HUES48 (cell line): ENCODE data around the gene SYCP2.

Experiments used
- H3K27ac ChIP-seq: one replicate; pipeline ENCODE4 v1.7.0; 2013; ENCODE audit warnings: low read depth, low read length, inconsistent platforms
- H3K27me3 ChIP-seq: 2 replicates; pipeline ENCODE4 v1.6.1; 2013; ENCODE audit warnings: mild to moderate bottlenecking, low read length; ENCODE audit not compliant: control insufficient read depth, insufficient read depth
- H3K36me3 ChIP-seq: 2 replicates; pipeline ENCODE4 v1.6.1; 2013; ENCODE audit warnings: low read length; ENCODE audit not compliant: control insufficient read depth, insufficient read depth
- H3K4me1 ChIP-seq: 2 replicates; pipeline ENCODE4 v1.6.1; 2013; ENCODE audit warnings: mild to moderate bottlenecking, low read length; ENCODE audit not compliant: control insufficient read depth, insufficient read depth
- H3K4me3 ChIP-seq: 2 replicates; pipeline ENCODE4 v1.5.1; 2013; ENCODE audit warnings: mild to moderate bottlenecking, low read depth, low read length
- H3K9ac ChIP-seq: 2 replicates; pipeline ENCODE4 v1.6.1; 2013; ENCODE audit warnings: mild to moderate bottlenecking, low read depth, low read length, moderate library complexity
- H3K9me3 ChIP-seq: 2 replicates; pipeline ENCODE4 v1.6.1; 2013; ENCODE audit warnings: low read length; ENCODE audit not compliant: control insufficient read depth, insufficient read depth

SYCP2 gene

DNA sequence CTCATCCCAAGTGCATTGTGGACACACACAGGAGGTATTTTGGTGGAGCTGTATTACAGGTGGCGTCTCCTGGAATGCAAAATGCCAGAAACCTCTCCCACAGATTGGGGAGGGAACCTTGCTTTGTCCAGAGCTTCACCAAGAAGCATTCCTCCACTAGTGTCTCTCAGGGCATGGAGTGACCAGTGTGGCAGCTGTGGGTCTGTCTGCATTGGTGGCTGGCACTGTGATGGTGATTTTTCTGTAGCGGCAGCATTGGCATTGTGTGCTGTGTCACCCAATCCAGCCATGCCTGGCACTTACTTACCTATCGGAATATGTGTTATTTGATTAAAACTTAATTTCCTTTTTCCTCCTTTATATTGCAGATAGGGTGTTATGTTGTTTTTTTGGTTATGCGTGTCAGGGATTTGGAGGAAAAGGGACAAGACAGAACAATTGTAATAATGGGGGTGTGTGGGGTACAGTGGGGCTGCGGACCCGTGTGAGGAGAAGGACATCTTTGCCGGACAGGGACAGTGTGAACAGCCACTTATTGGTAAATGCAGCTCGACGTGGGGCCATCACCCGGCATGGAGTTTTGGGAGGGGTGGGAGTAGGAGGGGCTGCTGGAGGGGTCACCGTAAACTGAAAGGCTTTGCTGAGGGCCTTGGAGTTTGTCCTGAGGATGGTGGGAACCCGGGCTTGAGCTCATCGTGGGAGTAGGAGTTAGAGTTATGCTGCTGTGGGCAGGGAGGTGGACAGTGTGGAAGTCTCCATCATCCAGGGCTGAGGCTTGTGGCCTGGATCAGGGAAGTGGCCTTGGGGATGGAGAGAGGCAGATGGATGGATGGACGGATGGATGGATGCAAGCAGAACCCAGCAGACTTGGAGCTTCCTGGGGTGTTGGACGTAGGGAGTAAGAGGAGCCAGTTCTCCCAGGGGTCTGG lies 105.0 kb downstream of the SYCP2 start:
- no peaks in the 10 kb centered on the region for H3K9me3 ChIP-seq
- no peaks in the 10 kb centered on the region for H3K36me3 ChIP-seq
- H3K27ac ChIP-seq = no peak overlapping the region
- H3K9ac ChIP-seq = no peak overlapping the region
- H3K4me1 ChIP-seq = no peaks in the 10 kb centered on the region
- no peak overlapping the region for H3K4me3 ChIP-seq
- H3K27me3 ChIP-seq = no peaks in the 10 kb centered on the region; the same call in 1 of the 2 replicates

DNA sequence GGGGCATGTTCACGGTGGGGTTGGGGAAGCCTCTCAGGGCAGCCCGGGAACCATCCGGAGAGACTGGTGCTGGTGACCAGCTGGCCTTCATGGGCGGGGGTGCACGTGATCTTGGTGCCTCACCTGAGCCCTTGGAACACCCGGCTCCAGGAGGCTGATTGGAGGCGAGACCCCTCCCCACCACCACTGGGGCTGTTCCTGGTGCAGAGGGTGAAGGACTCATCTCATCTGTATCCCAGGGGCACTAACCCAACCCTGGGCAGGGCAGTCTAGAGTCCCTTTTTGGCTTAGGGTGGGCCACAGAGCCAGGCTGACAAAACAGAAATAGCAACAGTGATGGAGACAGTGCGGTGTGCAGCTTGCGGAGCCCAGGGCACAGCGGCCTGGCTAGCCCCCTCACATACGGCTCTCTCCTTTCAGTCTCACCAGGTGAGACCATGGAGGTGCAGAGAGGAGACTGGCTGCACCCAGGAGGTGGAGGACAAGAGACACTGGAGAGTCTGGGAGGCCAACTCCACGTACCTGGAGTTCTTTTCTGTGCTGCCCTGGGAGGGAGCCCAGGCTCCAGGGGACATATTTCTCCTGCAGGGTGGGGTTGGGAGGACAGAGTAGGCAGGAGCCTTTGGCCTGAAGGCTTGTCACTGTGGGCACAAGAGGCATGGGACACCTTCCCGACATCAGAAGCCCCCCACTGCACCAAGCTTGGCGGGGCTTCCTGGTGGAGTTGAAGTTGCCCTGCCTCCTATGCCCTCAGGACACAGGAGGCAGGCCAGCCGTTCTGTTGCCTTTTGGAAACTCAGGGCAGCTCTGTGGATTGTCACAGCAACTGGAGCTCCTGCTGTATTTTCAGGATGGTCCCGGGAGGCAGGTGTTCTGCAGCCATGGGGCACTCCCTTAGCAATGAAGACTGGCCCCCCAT lies 106.0 kb downstream of the SYCP2 start:
- Histone ChIP-seq H3K9ac (no peak overlapping the region), H3K4me1 (no peaks in the 10 kb centered on the region), H3K27ac (no peak overlapping the region), H3K36me3 (no peaks in the 10 kb centered on the region), H3K4me3 (no peak overlapping the region), H3K27me3 (no peaks in the 10 kb centered on the region; the same call in 1 of the 2 replicates), H3K9me3 (no peaks in the 10 kb centered on the region)

DNA sequence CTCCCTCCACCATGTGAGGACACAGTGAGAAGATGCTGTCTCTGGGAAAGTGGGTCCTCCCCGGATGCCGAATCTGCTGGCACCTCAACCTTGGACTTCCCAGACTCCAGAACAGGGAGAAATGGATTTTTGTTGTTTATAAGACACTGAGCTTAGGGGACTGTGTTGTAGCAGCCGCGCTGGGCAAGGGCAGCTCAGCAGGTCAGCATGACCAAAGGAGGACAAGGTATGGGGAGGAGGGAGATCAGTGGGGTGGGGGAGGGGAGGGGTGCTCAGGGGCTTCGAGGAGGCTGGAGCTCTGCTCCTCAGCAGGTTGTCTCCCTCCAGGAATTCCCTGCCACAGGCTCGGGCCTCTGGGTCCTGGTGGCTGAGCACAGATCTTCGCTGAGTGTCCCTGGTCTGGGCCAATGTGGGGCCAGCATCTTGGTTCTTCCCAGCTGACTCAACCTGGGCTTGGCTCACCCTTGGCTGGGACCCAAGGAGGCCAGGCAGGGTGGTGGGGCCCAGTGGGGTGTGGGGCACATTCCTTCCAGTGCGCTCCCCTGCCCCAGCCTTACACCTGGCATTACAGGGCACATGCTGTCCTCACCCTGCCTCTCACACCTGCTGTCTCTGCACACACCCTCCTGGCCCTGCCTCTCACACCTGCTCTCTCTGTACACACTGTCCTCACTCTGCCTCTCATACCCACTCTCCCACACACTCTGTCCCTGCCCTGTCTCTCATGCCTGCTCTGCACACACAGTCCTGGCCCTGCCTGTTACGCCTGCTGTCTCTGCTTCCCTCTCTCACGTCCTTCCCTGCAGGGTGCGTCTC lies 107.3 kb downstream of the SYCP2 start:
- Histone ChIP-seq H3K27me3 (no peaks in the 10 kb centered on the region; the same call in 1 of the 2 replicates), H3K36me3 (no peaks in the 10 kb centered on the region), H3K4me1 (no peaks in the 10 kb centered on the region), H3K27ac (no peak overlapping the region), H3K4me3 (no peak overlapping the region), H3K9me3 (no peaks in the 10 kb centered on the region), H3K9ac (no peak overlapping the region)

DNA sequence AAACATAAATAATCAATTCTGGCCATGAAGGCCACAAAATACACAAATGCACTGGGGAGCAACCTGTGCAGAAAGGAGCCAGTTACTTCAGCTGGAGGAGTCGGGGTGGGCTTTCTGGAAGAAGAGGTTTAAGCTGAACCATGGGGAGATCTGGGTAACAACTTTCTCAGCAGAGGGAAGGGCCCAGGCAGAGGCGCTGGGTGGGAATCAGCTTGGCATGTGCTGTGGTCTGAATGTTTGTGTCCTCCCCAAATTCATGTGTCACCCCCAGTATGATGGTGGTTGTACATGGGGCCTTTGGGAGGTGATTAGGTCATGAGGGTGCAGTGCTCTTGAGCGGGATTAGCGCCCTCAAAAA lies 107.9 kb downstream of the SYCP2 start:
- Histone ChIP-seq H3K4me3 (no peak overlapping the region), H3K9ac (no peak overlapping the region), H3K27me3 (no peaks in the 10 kb centered on the region; the same call in 1 of the 2 replicates)

GRCh38 chr20:59824711-59825562 lies 108.5 kb downstream of the SYCP2 start:
- Histone ChIP-seq H3K9me3 (no peaks in the 10 kb centered on the region), H3K27me3 (no peaks in the 10 kb centered on the region; the same call in 1 of the 2 replicates), H3K4me3 (no peak overlapping the region), H3K36me3 (no peaks in the 10 kb centered on the region), H3K9ac (no peak overlapping the region), H3K4me1 (no peaks in the 10 kb centered on the region), H3K27ac (no peak overlapping the region)

More for the DNA sequence above, 107.9 kb downstream of the SYCP2 start:
- H3K4me1 ChIP-seq = no peaks in the 10 kb centered on the region
- no peak overlapping the region for H3K27ac ChIP-seq
- no peaks in the 10 kb centered on the region for H3K36me3 ChIP-seq
- H3K9me3 ChIP-seq = no peaks in the 10 kb centered on the region

DNA sequence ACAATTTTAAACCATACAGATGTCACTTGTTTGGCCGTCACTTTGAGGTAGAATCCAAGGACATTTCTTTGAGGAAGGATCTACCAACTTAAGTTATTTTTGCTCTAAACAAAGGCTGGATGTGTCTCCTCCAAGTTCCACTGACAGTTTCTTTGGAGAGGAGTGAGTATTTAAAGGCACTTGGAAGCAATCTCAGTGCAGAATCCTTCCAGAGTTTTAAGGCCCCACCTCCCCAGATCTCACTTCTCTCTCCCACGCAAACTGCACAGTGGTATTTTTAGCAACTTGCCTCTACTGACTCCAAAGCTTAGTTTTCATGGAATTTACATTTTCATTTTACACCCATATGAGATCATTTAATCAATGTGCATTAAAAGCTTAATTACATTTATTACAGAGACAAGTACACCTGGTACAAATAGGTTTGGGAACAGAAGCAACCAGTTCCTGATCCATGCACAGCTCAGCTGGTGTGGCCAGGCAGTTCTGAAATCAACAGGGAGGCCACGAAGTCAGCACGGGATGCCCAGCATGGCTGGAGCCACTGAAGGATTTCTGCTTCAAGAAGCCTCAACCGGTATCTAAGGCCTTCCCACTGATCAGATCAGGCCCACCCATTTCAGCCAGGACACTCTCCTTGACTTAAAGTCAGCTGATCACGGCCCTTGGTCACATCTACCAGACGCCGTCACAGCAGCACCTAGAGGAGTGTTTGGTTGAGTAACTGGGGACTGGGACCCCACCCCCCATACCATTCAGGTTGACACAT lies 109.8 kb downstream of the SYCP2 start:
- H3K27ac ChIP-seq = no peak overlapping the region

GRCh38 chr20:59823030-59823423 lies 110.4 kb downstream of the SYCP2 start:
- no peaks in the 10 kb centered on the region for H3K9me3 ChIP-seq
- H3K27ac ChIP-seq = no peak overlapping the region
- H3K4me3 ChIP-seq = no peak overlapping the region
- H3K36me3 ChIP-seq = no peaks in the 10 kb centered on the region
- no peak overlapping the region for H3K9ac ChIP-seq
- H3K27me3 ChIP-seq = no peaks in the 10 kb centered on the region
- H3K4me1 ChIP-seq = no peaks in the 10 kb centered on the region

More for the DNA sequence above, 109.8 kb downstream of the SYCP2 start:
- Histone ChIP-seq H3K4me3 (no peak overlapping the region), H3K4me1 (no peaks in the 10 kb centered on the region), H3K36me3 (no peaks in the 10 kb centered on the region), H3K27me3 (no peaks in the 10 kb centered on the region), H3K9me3 (no peaks in the 10 kb centered on the region), H3K9ac (no peak overlapping the region)

DNA sequence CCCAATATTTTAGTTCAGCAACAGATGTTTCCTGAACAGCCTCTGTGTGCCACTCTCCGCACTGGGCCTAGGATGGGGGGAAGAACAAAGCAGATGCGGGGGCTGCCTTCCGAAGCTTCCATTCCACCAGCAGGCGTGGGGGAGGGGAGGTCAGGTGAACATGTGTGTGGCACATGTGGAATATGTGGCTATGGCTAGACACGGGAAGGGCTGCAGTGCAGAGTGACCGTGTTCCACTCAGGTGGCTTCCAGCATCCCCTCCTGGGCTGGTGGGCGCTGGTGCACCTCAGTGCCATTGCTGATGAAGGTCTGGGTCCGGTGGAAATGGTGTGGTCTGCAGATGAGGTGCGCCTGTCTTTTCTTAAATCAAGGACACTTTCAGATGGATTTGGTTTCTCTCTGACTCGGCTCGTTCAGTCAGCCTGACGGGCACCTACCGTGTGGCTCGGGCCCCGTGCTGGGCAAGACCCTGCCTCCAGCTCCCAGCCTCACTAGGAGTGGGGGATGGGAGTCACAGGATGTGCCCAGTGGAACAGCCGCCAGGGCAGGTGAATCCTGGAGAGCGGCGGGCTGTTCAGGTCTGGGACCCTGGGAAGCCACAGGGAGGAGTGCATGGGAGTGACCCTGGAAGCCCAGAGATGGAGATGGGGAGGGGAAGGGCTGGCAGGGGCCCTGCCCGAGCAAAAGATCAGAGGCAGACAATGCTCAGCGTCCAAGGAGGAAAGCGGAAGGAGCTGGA lies 111.0 kb downstream of the SYCP2 start:
- no peak overlapping the region for H3K4me3 ChIP-seq
- no peaks in the 10 kb centered on the region for H3K4me1 ChIP-seq
- no peaks in the 10 kb centered on the region for H3K9me3 ChIP-seq
- H3K36me3 ChIP-seq = no peaks in the 10 kb centered on the region
- H3K27ac ChIP-seq = no peak overlapping the region
- H3K27me3 ChIP-seq = no peaks in the 10 kb centered on the region
- H3K9ac ChIP-seq = no peak overlapping the region

- Histone ChIP-seq H3K27me3 (no peaks in the 10 kb centered on the region), H3K4me3 (no peak overlapping the region), H3K9ac (no peak overlapping the region), H3K4me1 (no peaks in the 10 kb centered on the region), H3K36me3 (no peaks in the 10 kb centered on the region), H3K9me3 (no peaks in the 10 kb centered on the region), H3K27ac (no peak overlapping the region)
Observed at GRCh38 chr20:59821788-59822187, 111.6 kb downstream of the SYCP2 start.
